ENCODE data around the gene PLS3. TPM values are rescaled to one million over a fixed set of nuclear protein-coding genes. Genes with fewer than 3 reads are reported as not detected.

The PLS3 gene
- total and polyA plus RNA-seq, 9 of the 15 experiments (the other 6 are each of a cell fraction or from before 2014, with no cell fraction given) = 0.03 to 0.42 (median 0.03) TPM; not detected in 4

GRCh38 chrX:115553171-115553570 lies 7.8 kb upstream of the PLS3 start:
- POLR2A ChIA-PET = no interaction called here
- BruUV-seq (replicated peaks) = no TSS peak

More at GRCh38 chrX:115553171-115553570, 7.8 kb upstream of the PLS3 start:
- FAIRE-seq (no peak), DNase-seq (ENCODE audit: extremely low read depth in 1 of 4, low spot score in 3 of 4) (no peak), ATAC-seq (no peak)
- intact Hi-C loops (cut with micrococcal nuclease) = no loop called here
- no peak for TF ChIP-seq ZNF583 (CRISPR knock-in tag; IDR thresholded peaks at IDR 0.05)
- no peak for TF ChIP-seq ZKSCAN8 (CRISPR knock-in tag; IDR thresholded peaks at IDR 0.05)
- TF ChIP-seq KLF13 (tag; IDR thresholded peaks at IDR 0.05; ENCODE audit: borderline replicate concordance, low read depth) = no peak
- TF ChIP-seq MYNN (IDR thresholded peaks at IDR 0.05) = no peak
- TF ChIP-seq MYNN (CRISPR knock-in tag; IDR thresholded peaks at IDR 0.05) = no peak
- no peak for TF ChIP-seq REST (IDR thresholded peaks at IDR 0.05; ENCODE audit: borderline replicate concordance)
- no peak for TF ChIP-seq REST (CRISPR knock-in tag; IDR thresholded peaks at IDR 0.05; ENCODE audit: low read depth)
- Histone ChIP-seq H3K4me3 (no peak overlapping the region), H4K20me1 (replicated peaks; ENCODE audit: control insufficient read depth, insufficient read depth, low read length) (no peaks in the 10 kb centered on the region), H3K27me3 (ENCODE audit: control insufficient read depth in 2 of 2, insufficient read depth in 2 of 2, low read length in 2 of 2) (no peaks in the 10 kb centered on the region), H3K4me2 (ENCODE audit: insufficient read depth, low read length) (no peak overlapping the region), H3K36me3 (ENCODE audit: control insufficient read depth, insufficient read depth, low read length) (no peaks in the 10 kb centered on the region), H3K9me1 (ENCODE audit: control insufficient read depth, insufficient read depth, low read length) (no peaks in the 10 kb centered on the region), H3K9me3 (replicated peaks; ENCODE audit: control insufficient read depth, insufficient read depth, low read depth, low read length) (no peaks in the 10 kb centered on the region), H2AFZ (ENCODE audit: low read depth, low read length) (no peak overlapping the region), H3K79me2 (ENCODE audit: control insufficient read depth, insufficient read depth, low read length) (no peaks in the 10 kb centered on the region), H3K9ac (ENCODE audit: insufficient read depth in 1 of 2, low read depth in 2 of 2, low read length in 2 of 2) (no peak overlapping the region), H3K4me1 (replicated peaks in 1 of 2; ENCODE audit: control insufficient read depth in 2 of 2, insufficient read depth in 2 of 2, low read length in 2 of 2) (no peaks in the 10 kb centered on the region), H3K27ac (ENCODE audit: extremely low read depth, low read depth, low read length) (no peak overlapping the region)
- WGBS (ENCODE audit: insufficient coverage, low coverage, missing lambda C conversion rate) = 0% methylated on average over 5 of the region's 5 CpGs
- in situ Hi-C loops (cut with MboI) = no loop called here
- CTCF ChIA-PET (ENCODE audit: low intra/inter-chr PET ratio) = no interaction called here
